Stimulated activated CD4-positive, alpha-beta T cell treated with anti-CD3 and anti-CD28 coated beads, Interleukin-4, amount 100 ng/mL, for 24 hours (primary cell): ENCODE measurements around the gene CREB5.

Source experiments
- DNase-seq: peaks from one replicate; pipeline ENCODE4 v3.0.0-alpha.2; 2020

Gene CREB5

DNA sequence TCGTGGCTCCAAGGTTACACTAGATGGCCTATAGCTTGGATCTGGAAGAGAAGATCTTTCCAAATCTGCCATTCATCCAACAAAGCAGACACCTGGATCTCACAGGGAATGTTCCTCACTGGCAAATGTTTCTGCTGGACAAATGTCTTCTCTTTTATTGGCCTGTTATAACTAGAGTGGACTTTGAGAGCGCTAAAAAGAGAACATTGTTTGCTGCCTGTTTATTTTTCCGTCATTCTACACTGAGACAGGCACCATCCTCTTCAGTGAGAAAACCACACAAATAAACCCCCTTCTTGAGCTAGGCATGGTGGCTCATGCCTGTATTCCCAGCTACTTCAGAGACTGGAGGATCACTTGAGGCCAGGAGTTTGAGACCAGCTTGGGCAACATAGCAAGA, 206.9 kb downstream of the CREB5 start:
- no peak for DNase-seq

- DNase-seq: no peak
Observed at GRCh38 chr7:28621369-28621841, 209.1 kb downstream of the CREB5 start.

DNA sequence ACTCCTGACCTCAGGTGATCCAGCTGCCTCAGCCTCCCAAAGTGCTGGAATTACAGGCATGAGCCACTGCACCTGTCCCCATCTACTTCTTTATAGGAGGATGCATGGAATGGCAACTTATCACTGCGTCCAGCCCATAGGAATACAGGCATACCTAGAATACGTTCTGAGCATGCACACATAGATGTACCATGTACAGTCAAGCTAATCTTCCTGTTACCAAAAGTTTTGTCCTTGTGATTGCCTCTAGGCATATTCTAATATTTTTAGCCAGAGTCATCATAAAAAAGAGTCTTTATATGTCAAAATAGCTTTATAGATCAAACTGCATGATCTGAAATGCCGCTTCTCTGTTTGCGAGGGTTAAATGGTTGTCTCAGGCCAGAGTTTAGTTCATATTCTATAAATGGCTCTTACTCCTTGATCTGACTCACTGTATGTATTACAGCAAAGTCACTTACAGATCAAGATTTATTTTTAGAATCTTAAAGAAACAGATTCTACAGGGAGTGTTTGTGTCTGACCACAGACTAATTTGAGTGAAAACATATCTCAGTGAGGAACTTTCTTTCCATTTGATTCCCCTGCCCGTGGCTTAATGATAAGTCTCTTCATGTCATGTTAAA, 210.9 kb downstream of the CREB5 start:
- no peak for DNase-seq

DNA sequence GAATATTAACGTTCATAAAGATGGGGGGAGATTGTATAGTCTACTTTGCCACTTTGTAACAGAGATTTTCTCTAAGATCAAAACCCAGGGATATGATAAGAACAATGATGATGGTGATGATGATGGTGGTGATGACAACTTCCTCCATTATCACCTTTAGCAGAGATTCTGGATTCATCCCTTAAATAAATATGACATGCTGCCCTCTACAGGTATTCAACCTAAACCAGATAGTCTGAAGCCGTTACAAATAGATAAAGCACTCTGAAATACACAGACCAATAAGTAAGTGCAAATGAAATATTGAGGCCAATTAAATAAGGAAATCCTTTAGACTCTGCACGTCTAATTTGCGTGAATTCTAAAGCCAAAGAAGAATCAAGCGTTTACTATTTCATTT, 211.5 kb downstream of the CREB5 start:
- DNase-seq: no peak

DNA sequence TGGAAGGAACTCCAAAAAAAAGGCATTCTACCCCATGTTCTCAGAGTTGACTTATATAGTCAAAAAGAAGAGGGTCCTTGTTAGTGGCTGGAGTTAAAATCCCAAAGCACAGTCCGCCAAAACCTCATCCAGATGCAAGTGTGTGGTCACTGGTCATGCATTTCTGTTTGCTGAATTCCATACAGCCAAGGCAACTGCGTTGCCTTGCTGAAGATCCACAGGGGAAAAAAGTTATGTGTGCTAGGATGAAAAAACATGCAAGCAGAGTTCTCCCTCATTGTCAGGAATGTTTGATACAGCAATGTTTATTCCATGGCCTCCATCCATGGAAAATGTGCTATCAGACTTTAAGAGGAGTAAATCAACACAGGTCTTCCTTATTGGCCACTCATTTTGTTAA, 213.1 kb downstream of the CREB5 start:
- DNase-seq: no peak

DNA sequence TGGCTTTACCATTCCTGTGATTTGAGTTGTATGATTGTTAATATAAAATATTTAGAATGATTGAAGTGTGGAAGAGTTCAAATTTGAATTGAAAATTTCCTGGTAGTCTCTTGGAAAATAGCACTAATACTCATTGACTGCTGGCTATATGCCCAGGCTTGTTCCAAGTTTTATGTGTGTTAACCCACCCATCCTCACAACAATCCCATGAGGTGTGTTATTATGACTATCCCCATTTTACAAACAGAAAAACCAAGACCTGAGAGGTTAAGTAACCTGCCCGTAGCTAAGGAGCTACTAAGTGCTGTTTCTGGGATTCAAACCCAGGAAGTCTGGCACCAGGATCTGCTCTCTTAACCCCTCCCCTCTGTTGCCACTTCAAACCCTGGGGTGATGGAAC, 213.9 kb downstream of the CREB5 start:
- no peak for DNase-seq

GRCh38 chr7:28626624-28627262, 214.4 kb downstream of the CREB5 start:
- DNase-seq: peak; percentile 25

DNA sequence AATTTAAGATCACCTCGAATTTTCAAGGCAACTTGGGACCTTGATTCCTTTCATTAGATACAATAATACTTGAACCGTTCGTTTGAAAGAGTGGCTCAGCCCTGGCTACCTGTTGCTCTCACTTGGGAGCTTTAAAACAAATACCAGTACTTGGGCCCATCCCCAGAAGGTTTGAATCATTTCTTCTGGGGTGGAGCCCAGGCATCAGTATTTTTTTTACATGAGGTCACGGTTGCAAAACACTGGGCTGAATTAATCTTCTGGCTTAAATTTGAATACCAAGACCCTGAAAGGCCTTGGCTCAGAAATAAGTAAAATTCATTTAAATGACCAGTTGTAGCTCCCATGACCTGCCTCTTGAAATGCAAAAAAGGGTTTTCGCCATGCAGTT, 214.9 kb downstream of the CREB5 start:
- DNase-seq: no peak

DNA sequence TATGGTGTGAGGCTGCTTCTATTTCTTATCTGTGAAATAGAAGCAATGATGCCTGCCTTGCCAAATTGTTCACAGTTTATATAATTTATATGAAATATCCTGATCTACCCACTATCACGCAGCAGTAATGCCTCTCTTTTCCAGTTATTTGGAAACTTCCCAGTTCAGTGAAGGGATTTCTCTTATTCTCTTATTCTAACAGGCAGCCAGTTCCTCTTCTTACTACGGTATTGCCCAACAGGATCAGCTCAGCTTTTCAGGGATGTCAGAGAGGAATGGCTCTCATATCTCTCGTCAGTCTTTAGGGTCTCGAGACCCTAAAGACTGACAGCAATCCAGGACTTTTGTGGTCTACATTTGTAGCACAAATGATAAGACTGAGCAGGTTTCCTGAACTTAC, 215.6 kb downstream of the CREB5 start:
- no peak for DNase-seq

DNA sequence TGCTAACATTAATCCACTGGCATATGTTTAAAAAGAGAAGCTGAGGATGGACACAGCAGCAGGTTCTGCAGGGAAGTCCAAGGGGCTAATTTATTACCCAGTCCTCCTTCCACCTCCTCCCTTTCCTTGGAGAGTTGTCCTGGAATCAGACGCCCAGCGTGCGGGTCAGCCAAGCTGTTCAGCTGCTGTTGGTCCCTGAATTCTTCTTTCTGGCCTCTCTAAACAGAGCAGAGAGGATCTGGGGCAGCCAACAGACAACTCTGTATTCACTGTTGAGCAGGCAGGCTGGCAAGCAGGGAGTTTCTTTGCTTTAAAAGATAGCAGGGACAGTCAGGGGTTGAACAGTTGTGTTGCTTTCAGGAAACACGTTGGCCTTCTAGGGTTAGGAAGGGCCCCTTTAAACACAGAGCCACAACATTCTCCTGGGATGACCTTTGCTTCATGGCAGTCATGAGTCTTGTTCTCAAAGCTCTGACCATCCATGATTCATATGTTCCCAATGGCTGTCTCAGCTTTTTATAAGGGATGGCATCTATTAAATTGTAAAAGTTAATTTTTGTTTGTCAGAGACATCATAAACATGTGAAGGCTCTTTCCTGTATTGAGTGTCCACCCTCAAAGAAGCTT, 217.0 kb downstream of the CREB5 start:
- no peak for DNase-seq

GRCh38 chr7:28630350-28630749, 218.0 kb downstream of the CREB5 start:
- DNase-seq: no peak

GRCh38 chr7:28631995-28632394, 219.7 kb downstream of the CREB5 start:
- no peak for DNase-seq

DNA sequence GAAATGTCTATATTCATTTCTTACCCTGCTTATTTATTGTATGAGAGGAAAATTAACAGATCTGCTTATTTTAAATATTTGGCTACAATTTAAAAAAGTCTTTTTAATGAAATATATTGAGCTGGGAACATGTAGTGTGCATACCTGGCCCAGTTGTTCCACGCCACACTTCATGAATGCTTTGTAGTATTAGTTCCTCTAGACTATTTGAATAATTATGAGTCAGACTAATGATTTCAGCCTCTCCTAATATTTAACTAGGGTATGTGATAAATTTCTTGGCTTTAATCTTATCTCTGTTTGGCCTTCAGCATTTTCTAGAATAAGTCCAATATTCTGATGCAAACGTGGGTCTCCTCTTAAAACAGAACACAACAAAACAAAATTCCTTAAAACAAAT, 226.6 kb downstream of the CREB5 start:
- DNase-seq: no peak

DNA sequence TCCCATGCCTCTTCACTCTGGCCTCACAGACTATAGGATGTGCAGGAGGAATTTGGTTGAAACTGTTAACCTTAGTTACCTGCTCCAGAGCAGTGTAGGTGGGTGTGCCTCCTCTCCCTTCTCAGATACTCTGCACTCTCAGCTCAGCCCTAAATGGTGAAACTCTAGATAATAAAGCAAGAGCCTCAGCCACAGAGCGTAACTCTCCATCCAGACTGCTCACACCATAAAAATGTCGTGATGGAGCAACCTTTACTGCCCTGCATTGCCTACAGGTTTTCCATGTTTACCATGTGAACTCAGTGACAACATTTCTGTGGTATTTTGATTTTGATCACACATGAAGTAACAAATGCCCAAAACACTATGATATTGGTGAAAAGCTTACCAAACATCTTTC, 227.7 kb downstream of the CREB5 start:
- DNase-seq: no peak

DNA sequence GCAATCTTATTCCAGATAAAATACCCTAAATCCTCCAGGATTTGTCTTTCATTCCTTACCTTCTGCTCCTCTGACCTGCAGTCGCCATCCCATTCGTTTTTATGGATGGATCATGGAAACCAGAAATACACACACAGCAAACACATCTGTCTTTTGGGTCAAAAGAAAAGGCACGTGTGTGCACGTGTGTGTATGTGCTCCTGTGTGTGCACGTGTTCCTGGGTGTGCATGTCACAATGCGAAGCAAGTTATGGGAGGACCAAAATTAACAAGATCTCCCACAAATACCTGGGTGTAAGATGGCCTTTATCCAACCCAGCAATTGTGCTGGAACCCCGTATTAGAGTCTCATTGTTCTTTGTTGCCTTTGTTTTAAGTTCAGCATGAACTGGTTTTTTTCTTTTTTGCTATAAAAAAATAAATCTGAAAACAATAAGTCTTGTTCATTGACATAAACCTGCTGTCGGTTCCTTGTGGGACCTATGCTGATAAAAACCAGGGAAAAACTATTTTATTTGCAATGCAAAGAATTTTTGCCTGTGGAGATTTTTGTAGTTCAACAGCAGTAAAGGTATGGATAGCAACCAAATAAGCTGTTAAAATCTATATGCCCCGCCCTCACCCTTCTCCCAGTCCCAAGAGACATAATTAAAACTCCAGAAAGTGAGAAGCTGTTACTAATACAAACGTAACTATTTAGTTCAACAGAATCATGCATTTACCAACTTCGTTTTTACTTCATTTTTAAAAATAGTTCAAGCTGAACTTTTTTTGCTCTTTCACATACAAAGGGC, 229.6 kb downstream of the CREB5 start:
- DNase-seq: no peak

GRCh38 chr7:28643188-28643569, 230.9 kb downstream of the CREB5 start:
- DNase-seq: no peak

GRCh38 chr7:28643584-28644340, 231.4 kb downstream of the CREB5 start:
- DNase-seq: no peak

DNA sequence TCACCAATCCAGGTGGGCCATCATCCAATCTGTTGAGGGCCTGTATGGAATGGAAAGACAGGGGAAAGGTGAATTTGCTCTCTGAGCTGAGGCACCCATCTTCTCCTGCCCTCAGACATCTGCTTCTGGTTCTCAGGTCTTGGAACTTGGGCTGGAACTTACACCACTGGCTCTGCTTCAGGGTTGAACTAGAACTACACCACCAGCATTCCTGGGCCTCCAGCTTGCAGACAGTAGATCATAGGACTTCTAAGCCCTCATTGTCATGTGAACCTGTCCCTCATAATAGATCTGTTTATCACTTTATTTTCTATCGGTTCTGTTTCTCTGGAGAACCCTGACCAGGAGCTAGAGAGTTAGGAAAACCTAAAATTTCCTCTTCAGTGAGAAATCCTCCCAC, 233.5 kb downstream of the CREB5 start:
- no peak for DNase-seq

- no peak for DNase-seq
Observed at GRCh38 chr7:28646376-28647075, 234.2 kb downstream of the CREB5 start.

GRCh38 chr7:28647076-28647421, 234.7 kb downstream of the CREB5 start:
- DNase-seq: no peak

- DNase-seq: no peak
Observed at GRCh38 chr7:28649189-28649588, 236.9 kb downstream of the CREB5 start.

GRCh38 chr7:28649811-28650210, 237.5 kb downstream of the CREB5 start:
- no peak for DNase-seq
